Fibroblast of lung (primary cell): Measurements from ENCODE around the gene COLGALT1. TPM values are rescaled to one million over a fixed set of nuclear protein-coding genes. Genes with fewer than 3 reads are reported as not detected.

Experiments used
- DNase-seq, 2 donors: peaks; one replicate each; pipeline versions ENCODE4 v3.0.0 to v3.0.0-alpha.2; 2010; ENCODE audit warnings: low read depth in 2 of 2
- H2AFZ ChIP-seq: 2 replicates; pipeline ENCODE4 v1.5.1; 2012; ENCODE audit warnings: low read length, control low read depth, inconsistent platforms
- H3K27ac ChIP-seq: 2 replicates; pipeline ENCODE4 v1.5.1; 2011; ENCODE audit warnings: low read length, control low read depth; ENCODE audit not compliant: insufficient read depth
- H3K27me3 ChIP-seq: 2 replicates; pipeline ENCODE4 v1.5.1; 2011; ENCODE audit warnings: mild to moderate bottlenecking, low read length; ENCODE audit not compliant: control insufficient read depth, insufficient read depth
- H3K36me3 ChIP-seq: 2 replicates; pipeline ENCODE4 v1.5.1; 2011; ENCODE audit warnings: low read length; ENCODE audit not compliant: control insufficient read depth, insufficient read depth
- H3K4me1 ChIP-seq: 2 replicates; pipeline ENCODE4 v1.5.1; 2011; ENCODE audit warnings: low read length; ENCODE audit not compliant: control insufficient read depth, insufficient read depth; ENCODE audit errors: extremely low read depth
- H3K4me2 ChIP-seq: 2 replicates; pipeline ENCODE4 v1.5.1; 2011; ENCODE audit warnings: low read length, control low read depth; ENCODE audit not compliant: insufficient read depth; ENCODE audit errors: extremely low read depth
- H3K4me3 ChIP-seq, 4 experiments: fragments of 200-600 bp in 1 of 4; sonication (generic) in 1 of 4; replicated peaks in 1 of 4; 2 replicates each; pipeline ENCODE4 v1.5.1; 2011 to 2016; ENCODE audit warnings: low read length in 4 of 4, low read depth in 3 of 4, mild to moderate bottlenecking in 3 of 4, control low read depth in 2 of 4, inconsistent platforms in 1 of 4, mixed read lengths in 1 of 4; ENCODE audit not compliant: insufficient read depth in 1 of 4; ENCODE audit errors: control extremely low read depth in 1 of 4
- H3K79me2 ChIP-seq: 2 replicates; pipeline ENCODE4 v1.5.1; 2012; ENCODE audit warnings: mild to moderate bottlenecking, low read length, inconsistent platforms; ENCODE audit not compliant: control insufficient read depth, insufficient read depth
- H3K9ac ChIP-seq: 2 replicates; pipeline ENCODE4 v1.5.1; 2011; ENCODE audit warnings: mild to moderate bottlenecking, low read length, control low read depth; ENCODE audit not compliant: insufficient read depth
- H3K9me3 ChIP-seq: 2 replicates; pipeline ENCODE4 v1.5.1; 2012; ENCODE audit warnings: low read depth, low read length; ENCODE audit not compliant: control insufficient read depth, insufficient read depth
- H4K20me1 ChIP-seq: 2 replicates; pipeline ENCODE4 v1.5.1; 2011; ENCODE audit warnings: low read length; ENCODE audit not compliant: control insufficient read depth, insufficient read depth; ENCODE audit errors: extremely low read depth
- CTCF ChIP-seq, 2 donors: IDR thresholded peaks in 1 of 2; conservative IDR thresholded peaks in 1 of 2; 1 replicate in 1 of 2; 2 replicates in 1 of 2; pipeline ENCODE4 v1.5.1; 2011 to 2012; ENCODE audit warnings: low read length in 2 of 2, control low read depth in 1 of 2, inconsistent platforms in 1 of 2, low read depth in 1 of 2, mild to moderate bottlenecking in 1 of 2
- EZH2 ChIP-seq: IDR thresholded peaks from 2 replicates; pipeline ENCODE4 v1.5.1; 2012; ENCODE audit warnings: low read length, control low read depth, mild to moderate bottlenecking; ENCODE audit errors: missing control alignments
- polyA plus RNA-seq, 2 donors: library from polyadenylated mRNA; depleted of rRNA in 1 of 2; stranded (reverse) in 1 of 2; unstranded in 1 of 2; fragments of >200 nt; gene quantifications; 2 replicates each; pipeline ENCODE4 v1.2.1, GENCODE V29; 2011 to 2012; ENCODE audit warnings: missing spikeins in 1 of 2
- total RNA-seq: library from RNA; depleted of rRNA; stranded (reverse); fragments of >200 nt; gene quantifications from 2 replicates; pipeline ENCODE4 v1.2.1, GENCODE V29; 2014

COLGALT1 gene
- total and polyA plus RNA-seq, 2 donors (not counting 1 experiment from before 2014, with no cell fraction given), result 96.9 to 103 TPM

GRCh38 chr19:17562561-17562960, 7.1 kb downstream of the COLGALT1 start:
- Histone ChIP-seq H4K20me1 (no peaks in the 10 kb centered on the region), H3K36me3 (peaks cover 15% of the 10 kb centered on the region), H3K9me3 (no peaks in the 10 kb centered on the region), H2AFZ (no peak overlapping the region), H3K27me3 (no peaks in the 10 kb centered on the region), H3K27ac (no peak overlapping the region), H3K79me2 (peaks cover 5% of the 10 kb centered on the region), H3K4me3 (no peak overlapping the region), H3K4me2 (no peak overlapping the region), H3K4me1 (no peaks in the 10 kb centered on the region), H3K9ac (no peak overlapping the region)
- no peak for DNase-seq
- TF ChIP-seq EZH2, result no peak

GRCh38 chr19:17564781-17565180, 9.3 kb downstream of the COLGALT1 start:
- H3K4me2 ChIP-seq, result no peak overlapping the region

DNA sequence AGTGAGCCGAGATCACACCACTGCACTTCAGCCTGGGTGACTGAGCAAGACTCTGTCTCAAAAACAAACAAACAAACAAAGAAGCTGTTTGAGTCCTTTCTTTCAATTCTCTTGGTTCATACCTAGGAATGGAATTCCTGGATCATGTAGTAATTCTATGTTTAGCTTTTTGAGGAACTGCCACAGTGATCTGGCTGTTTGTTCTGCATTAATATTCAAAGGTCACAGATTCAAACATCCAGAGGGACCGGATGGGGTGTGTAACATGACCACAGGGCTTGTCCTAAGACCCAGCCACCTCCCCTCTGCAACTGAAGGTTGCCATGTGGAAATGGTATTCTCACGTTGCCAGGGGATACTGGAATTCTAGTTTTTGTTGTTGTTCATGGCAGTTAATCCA, 10.2 kb downstream of the COLGALT1 start:
- Histone ChIP-seq H3K9ac (no peak overlapping the region), H3K4me3 (no peak overlapping the region), H3K9me3 (no peaks in the 10 kb centered on the region), H3K27me3 (no peaks in the 10 kb centered on the region), H3K79me2 (peaks cover 3% of the 10 kb centered on the region), H3K4me1 (no peaks in the 10 kb centered on the region), H3K4me2 (no peak overlapping the region), H4K20me1 (no peaks in the 10 kb centered on the region), H2AFZ (no peak overlapping the region), H3K36me3 (peaks cover 9% of the 10 kb centered on the region), H3K27ac (no peak overlapping the region)
- no peak for DNase-seq
- no peak for TF ChIP-seq EZH2
- TF ChIP-seq CTCF (conservative IDR thresholded peaks at IDR 0.05 in 1 of 2, IDR thresholded peaks at IDR 0.05 in 1 of 2; ENCODE audit: low read depth in 1 of 2, low read length in 2 of 2), result no peak

More at GRCh38 chr19:17564781-17565180, 9.3 kb downstream of the COLGALT1 start:
- Histone ChIP-seq H2AFZ (no peak overlapping the region), H3K4me3 (no peak overlapping the region), H3K27ac (no peak overlapping the region), H3K27me3 (no peaks in the 10 kb centered on the region), H3K9ac (no peak overlapping the region), H3K4me1 (no peaks in the 10 kb centered on the region), H3K9me3 (no peaks in the 10 kb centered on the region), H3K79me2 (peaks cover 3% of the 10 kb centered on the region), H4K20me1 (no peaks in the 10 kb centered on the region), H3K36me3 (peaks cover 14% of the 10 kb centered on the region)
- DNase-seq, result no peak
- TF ChIP-seq EZH2, result no peak
- TF ChIP-seq CTCF (conservative IDR thresholded peaks at IDR 0.05 in 1 of 2, IDR thresholded peaks at IDR 0.05 in 1 of 2; ENCODE audit: low read depth in 1 of 2, low read length in 2 of 2), result no peak
